ENCODE measurements around the gene GULP1.

GULP1 gene

DNA sequence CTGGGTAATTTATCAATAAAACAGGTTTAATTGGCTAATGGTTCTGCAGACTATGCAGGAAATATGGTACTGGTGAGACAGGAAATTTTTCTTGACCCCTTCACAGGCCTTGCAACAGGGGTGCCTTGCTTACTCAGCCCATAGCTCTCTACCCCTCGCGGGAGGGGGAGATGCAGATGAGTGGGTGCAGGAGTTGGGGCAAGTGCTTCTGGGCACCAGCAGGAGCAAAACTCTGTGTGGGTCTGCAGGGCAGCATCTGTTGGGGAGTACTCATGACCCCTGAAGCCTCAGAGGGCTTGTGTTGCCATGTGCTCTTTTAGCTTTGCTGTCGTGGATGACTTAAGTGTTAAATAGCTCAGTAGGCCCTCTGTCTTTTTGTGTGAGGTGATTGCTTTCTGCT lies 48.6 kb downstream of the GULP1 start:
- no peak overlapping the region for H3K4me3 ChIP-seq (ENCODE audit: control insufficient read depth, low read depth, low read length)
- TF ChIP-seq, protein P1, sequence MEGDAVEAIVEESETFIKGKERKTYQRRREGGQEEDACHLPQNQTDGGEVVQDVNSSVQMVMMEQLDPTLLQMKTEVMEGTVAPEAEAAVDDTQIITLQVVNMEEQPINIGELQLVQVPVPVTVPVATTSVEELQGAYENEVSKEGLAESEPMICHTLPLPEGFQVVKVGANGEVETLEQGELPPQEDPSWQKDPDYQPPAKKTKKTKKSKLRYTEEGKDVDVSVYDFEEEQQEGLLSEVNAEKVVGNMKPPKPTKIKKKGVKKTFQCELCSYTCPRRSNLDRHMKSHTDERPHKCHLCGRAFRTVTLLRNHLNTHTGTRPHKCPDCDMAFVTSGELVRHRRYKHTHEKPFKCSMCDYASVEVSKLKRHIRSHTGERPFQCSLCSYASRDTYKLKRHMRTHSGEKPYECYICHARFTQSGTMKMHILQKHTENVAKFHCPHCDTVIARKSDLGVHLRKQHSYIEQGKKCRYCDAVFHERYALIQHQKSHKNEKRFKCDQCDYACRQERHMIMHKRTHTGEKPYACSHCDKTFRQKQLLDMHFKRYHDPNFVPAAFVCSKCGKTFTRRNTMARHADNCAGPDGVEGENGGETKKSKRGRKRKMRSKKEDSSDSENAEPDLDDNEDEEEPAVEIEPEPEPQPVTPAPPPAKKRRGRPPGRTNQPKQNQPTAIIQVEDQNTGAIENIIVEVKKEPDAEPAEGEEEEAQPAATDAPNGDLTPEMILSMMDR (IDR thresholded peaks at IDR 0.05; ENCODE audit: control insufficient read depth, insufficient read depth, low read depth, low read length, missing control alignments), result no peak
- no peak for DNase-seq (ENCODE audit: low read depth)

DNA sequence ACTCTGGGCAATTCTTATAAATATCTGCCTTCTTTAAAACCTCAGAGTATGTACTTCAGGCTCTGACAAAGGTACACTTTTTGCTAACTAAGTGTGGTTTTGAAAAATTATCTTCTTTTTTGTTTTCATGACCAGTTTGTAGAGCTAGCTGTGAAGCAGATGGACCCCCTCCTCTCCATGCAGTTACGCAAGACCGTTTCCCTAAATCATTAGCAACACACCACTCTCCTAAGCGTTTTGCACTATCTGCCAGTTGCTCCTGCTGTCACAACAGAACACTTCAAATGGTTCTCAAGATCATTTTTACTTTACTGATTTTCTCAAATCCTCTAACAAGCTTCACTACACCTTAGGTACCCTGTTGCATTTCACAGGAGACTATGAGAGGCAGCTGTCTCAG lies 53.3 kb downstream of the GULP1 start:
- DNase-seq (ENCODE audit: low read depth), result no peak
- TF ChIP-seq, protein P1 (IDR thresholded peaks at IDR 0.05; ENCODE audit: control insufficient read depth, insufficient read depth, low read depth, low read length, missing control alignments), result no peak

DNA sequence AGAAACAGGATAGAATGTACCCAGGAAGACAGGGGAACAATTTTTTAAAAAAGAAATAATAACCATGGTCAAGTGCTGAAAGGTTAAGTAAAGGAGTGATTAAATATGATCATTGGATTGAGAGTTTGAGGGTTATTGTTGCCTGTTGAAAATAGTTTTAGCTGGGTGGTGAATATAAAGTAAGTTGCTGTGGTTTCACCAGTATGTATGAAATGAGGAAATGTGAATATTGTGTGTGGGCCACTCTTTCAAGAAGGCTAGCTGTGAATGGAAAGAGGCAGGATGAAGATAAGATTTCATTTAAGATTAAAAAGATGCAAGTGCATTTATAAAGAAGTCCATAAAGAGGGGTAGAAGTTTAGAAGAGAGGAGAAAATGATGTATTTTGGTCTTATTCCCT lies 53.8 kb downstream of the GULP1 start:
- DNase-seq (ENCODE audit: low read depth), result no peak
- TF ChIP-seq, protein P1 (IDR thresholded peaks at IDR 0.05; ENCODE audit: control insufficient read depth, insufficient read depth, low read depth, low read length, missing control alignments), result no peak

More for the DNA sequence above, 53.3 kb downstream of the GULP1 start:
- no peak overlapping the region for H3K4me3 ChIP-seq (ENCODE audit: control insufficient read depth, low read depth, low read length)

DNA sequence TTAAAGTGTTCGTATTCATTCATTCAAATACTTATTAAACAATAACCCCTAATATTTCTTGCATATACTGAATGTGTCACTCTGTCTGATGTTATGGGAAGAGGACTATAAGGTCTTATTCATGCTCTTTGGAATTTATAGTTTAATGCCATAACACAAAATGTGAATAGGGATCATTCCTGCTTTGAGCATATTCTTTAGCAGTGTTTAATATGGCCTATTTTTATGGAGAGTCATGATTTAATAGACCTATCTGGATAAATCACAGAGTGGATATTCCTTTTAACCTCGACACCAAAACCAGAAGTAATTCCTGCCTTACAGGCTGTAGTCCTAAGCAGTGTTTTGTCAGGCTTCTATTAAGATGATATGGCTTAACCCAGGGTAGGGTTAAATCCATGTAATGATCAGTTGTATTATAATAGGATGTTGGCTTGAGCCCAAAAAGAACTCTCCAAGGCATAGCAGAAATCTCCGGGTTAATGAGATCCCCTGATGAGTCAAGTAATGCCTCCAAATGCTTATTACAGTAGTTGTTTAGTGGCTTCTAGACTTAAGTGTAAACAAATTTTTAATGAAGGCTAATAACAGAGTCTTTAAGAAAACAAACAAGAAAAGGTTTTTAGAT lies 54.3 kb downstream of the GULP1 start:
- no peak overlapping the region for H3K4me3 ChIP-seq (ENCODE audit: control insufficient read depth, low read depth, low read length)
- DNase-seq (ENCODE audit: low read depth), result no peak
- TF ChIP-seq, protein P1 (IDR thresholded peaks at IDR 0.05; ENCODE audit: control insufficient read depth, insufficient read depth, low read depth, low read length, missing control alignments), result no peak

More for the DNA sequence above, 53.8 kb downstream of the GULP1 start:
- H3K4me3 ChIP-seq (ENCODE audit: control insufficient read depth, low read depth, low read length), result no peak overlapping the region

DNA sequence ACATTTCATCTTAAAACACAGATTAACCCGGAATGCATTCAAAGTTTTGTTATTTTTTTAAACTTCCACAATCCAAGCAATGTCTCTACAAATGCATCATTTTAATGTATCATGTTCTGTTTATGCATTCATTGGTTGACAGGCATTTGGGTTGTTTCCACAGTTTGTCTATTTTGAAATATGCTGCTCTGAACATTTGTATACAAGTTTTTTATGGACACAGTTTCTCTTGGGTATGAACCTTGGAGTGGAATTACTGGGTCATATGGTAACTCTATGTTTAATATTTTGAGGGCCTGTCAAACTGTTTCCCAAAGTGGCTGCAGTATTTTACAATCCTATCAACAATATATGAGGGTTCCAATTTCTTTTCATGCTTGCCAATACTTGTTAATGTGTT lies 57.3 kb downstream of the GULP1 start:
- no peak for DNase-seq (ENCODE audit: low read depth)
- H3K4me3 ChIP-seq (ENCODE audit: control insufficient read depth, low read depth, low read length), result no peak overlapping the region
- TF ChIP-seq, protein P1 (IDR thresholded peaks at IDR 0.05; ENCODE audit: control insufficient read depth, insufficient read depth, low read depth, low read length, missing control alignments), result no peak

DNA sequence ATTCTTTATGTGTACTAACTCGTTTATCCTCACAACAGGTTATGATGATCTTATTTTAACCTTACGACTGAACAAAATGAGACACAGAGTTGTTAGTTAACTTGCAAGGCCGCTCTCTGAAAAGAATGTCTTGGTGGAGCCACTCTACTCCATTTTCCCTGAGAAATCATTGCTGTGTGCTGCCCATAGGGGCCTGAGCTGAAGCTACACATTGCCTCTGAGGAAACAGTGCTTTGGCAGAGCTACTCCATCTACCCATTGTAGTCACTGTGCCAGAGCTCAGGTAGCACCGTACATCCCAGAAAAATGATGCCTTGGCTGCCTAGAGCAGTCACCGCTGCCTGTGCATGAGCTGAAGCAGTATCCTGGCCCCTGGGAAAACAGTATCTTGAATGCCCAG lies 61.6 kb downstream of the GULP1 start:
- no peak overlapping the region for H3K4me3 ChIP-seq (ENCODE audit: control insufficient read depth, low read depth, low read length)
- no peak for DNase-seq (ENCODE audit: low read depth)
- TF ChIP-seq, protein P1 (IDR thresholded peaks at IDR 0.05; ENCODE audit: control insufficient read depth, insufficient read depth, low read depth, low read length, missing control alignments), result no peak
